ENCODE data around the gene GRB7. TPM values are rescaled to one million over a fixed set of nuclear protein-coding genes. Genes with fewer than 3 reads are reported as not detected.

The GRB7 gene
- polyA plus RNA-seq, 1 donor (not counting 4 experiments of a cell fraction or from before 2014, with no cell fraction given) = 4.2 TPM

DNA sequence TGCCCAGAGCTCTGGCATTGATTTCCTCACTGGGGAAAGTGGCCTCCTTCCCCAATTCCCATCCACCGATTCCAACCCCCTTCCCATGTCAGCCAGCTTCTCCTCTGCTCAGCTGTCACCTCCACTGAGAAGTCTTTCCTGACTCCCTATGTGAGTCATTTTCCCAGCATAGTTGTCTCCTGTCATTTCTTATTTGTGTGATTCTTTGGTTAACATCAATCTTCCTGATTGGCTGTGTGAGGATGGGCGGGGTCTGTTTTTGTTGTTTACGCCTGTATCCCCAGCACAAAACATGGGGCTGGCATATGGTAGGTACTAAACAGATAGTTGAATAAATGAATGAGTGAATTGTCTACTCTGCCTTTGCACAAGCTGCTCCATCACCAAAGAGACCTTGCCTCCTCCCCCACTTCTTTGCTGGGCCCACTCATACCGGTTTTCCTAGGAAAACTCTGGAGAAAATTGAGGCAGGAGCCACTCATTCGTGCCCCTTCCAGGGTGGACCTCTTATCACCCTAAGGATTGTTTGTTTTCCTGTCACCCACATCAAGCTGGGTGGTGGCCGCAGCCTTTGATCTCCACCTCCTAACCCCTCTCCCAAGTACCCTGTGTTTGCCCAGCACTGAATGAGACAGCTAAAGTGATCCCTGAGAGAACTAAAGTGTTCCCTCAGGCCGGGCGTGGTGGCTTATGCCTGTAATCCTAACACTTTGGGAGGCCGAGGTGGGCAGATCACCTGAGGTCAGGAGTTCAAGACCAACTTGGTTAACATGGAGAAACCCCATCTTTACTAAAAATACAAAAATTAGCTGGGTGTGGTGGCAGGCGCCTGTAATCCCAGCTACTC lies 1.2 kb upstream of the GRB7 start:
- H3K9me3 ChIP-seq (ENCODE audit: control insufficient read depth, low read depth, low read length) = no peaks in the 10 kb centered on the region
- H2AFZ ChIP-seq (ENCODE audit: control insufficient read depth, low read length) = no peak overlapping the region
- H3K36me3 ChIP-seq (ENCODE audit: control insufficient read depth in 2 of 2, extremely low read depth in 1 of 2, insufficient read depth in 2 of 2, low read length in 2 of 2) = no peaks in the 10 kb centered on the region
- H3K79me2 ChIP-seq (ENCODE audit: control insufficient read depth, insufficient read depth, low read length) = no peaks in the 10 kb centered on the region
- H4K20me1 ChIP-seq (ENCODE audit: control insufficient read depth, extremely low read depth, insufficient read depth, low read length) = no peaks in the 10 kb centered on the region
- H3K4me1 ChIP-seq (ENCODE audit: control insufficient read depth, extremely low read depth, insufficient read depth, low read length) = peaks cover 23% of the 10 kb centered on the region
- DNase-seq (ENCODE audit: low read depth, low spot score) = no peak
- FAIRE-seq = peak; percentile 29
- H3K9me1 ChIP-seq (ENCODE audit: control insufficient read depth, extremely low read depth, insufficient read depth, low read length) = no peaks in the 10 kb centered on the region
- H3K4me2 ChIP-seq (ENCODE audit: control insufficient read depth, extremely low read depth, insufficient read depth, low read depth, low read length) = no peak overlapping the region
- no peak overlapping the region for H3K4me3 ChIP-seq (ENCODE audit: control insufficient read depth in 2 of 3, extremely low read depth in 1 of 3, insufficient read depth in 2 of 3, low read depth in 1 of 3, low read length in 3 of 3)
- dilution Hi-C loops (cut with MboI; ENCODE audit: extremely low pct_ligation_motif_present, low sequenced_read_pairs) = no loop called here
- H3K27me3 ChIP-seq (ENCODE audit: control insufficient read depth, extremely low read depth, insufficient read depth, low read length) = no peaks in the 10 kb centered on the region
- no peak overlapping the region for H3K27ac ChIP-seq (ENCODE audit: control insufficient read depth, insufficient read depth, low read length)
- H3K9ac ChIP-seq (ENCODE audit: control insufficient read depth, extremely low read depth, insufficient read depth, low read length) = no peak overlapping the region
- no peak for TF ChIP-seq EZH2 (IDR thresholded peaks at IDR 0.05; ENCODE audit: low read length)
- TF ChIP-seq, protein P1, sequence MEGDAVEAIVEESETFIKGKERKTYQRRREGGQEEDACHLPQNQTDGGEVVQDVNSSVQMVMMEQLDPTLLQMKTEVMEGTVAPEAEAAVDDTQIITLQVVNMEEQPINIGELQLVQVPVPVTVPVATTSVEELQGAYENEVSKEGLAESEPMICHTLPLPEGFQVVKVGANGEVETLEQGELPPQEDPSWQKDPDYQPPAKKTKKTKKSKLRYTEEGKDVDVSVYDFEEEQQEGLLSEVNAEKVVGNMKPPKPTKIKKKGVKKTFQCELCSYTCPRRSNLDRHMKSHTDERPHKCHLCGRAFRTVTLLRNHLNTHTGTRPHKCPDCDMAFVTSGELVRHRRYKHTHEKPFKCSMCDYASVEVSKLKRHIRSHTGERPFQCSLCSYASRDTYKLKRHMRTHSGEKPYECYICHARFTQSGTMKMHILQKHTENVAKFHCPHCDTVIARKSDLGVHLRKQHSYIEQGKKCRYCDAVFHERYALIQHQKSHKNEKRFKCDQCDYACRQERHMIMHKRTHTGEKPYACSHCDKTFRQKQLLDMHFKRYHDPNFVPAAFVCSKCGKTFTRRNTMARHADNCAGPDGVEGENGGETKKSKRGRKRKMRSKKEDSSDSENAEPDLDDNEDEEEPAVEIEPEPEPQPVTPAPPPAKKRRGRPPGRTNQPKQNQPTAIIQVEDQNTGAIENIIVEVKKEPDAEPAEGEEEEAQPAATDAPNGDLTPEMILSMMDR (optimal IDR thresholded peaks at IDR 0.05 in 1 of 3, IDR thresholded peaks at IDR 0.05 in 1 of 3, conservative IDR thresholded peaks at IDR 0.05 in 1 of 3; ENCODE audit: extremely low read depth in 1 of 3, insufficient read depth in 2 of 3, low read length in 3 of 3) = no peak

DNA sequence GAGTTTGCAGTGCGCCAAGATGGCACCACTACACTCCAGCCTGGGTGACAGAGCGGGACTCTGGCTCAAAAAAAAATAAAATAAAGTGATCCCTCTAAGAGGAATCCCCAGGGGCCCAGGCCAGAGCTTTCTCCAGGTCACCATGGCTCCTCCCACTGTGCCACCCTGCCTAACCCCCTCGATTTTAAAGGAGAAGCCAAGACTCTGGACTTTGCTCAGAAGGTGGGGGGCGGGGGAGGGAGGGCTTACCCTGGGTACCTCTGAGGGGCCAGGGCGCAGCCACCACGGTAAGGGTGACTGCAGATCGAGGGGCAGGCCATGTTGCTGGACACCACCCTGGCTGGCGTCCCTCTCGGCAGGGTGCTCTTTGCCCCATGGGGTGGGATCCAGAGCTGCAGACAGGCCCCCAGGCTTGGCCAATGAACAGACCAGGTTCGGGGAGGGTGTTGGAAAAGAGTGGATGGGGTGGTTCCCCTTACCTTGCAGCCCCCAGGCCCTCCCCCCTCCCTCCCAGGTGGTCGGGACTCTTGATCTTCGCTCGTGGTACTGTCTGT lies 455 bp upstream of the GRB7 start:
- Histone ChIP-seq H3K36me3 (ENCODE audit: control insufficient read depth in 2 of 2, extremely low read depth in 1 of 2, insufficient read depth in 2 of 2, low read length in 2 of 2) (peaks cover 0 to 2% of the 10 kb centered on the region in 2 experiments), H4K20me1 (ENCODE audit: control insufficient read depth, extremely low read depth, insufficient read depth, low read length) (no peaks in the 10 kb centered on the region), H3K4me1 (ENCODE audit: control insufficient read depth, extremely low read depth, insufficient read depth, low read length) (peaks cover 28% of the 10 kb centered on the region), H2AFZ (ENCODE audit: control insufficient read depth, low read length) (no peak overlapping the region), H3K9me3 (ENCODE audit: control insufficient read depth, low read depth, low read length) (no peaks in the 10 kb centered on the region), H3K4me3 (ENCODE audit: control insufficient read depth in 2 of 3, extremely low read depth in 1 of 3, insufficient read depth in 2 of 3, low read depth in 1 of 3, low read length in 3 of 3) (peak overlapping the region in 2 of 3 experiments; percentile 73 to 89), H3K27me3 (ENCODE audit: control insufficient read depth, extremely low read depth, insufficient read depth, low read length) (no peaks in the 10 kb centered on the region), H3K27ac (ENCODE audit: control insufficient read depth, insufficient read depth, low read length) (no peak overlapping the region), H3K4me2 (ENCODE audit: control insufficient read depth, extremely low read depth, insufficient read depth, low read depth, low read length) (peak overlapping the region; percentile 93), H3K9ac (ENCODE audit: control insufficient read depth, extremely low read depth, insufficient read depth, low read length) (no peak overlapping the region), H3K79me2 (ENCODE audit: control insufficient read depth, insufficient read depth, low read length) (no peaks in the 10 kb centered on the region), H3K9me1 (ENCODE audit: control insufficient read depth, extremely low read depth, insufficient read depth, low read length) (no peaks in the 10 kb centered on the region)
- FAIRE-seq (no peak), DNase-seq (ENCODE audit: low read depth, low spot score) (no peak)
- TF ChIP-seq EZH2 (IDR thresholded peaks at IDR 0.05; ENCODE audit: low read length) = no peak
- TF ChIP-seq, protein P1 (optimal IDR thresholded peaks at IDR 0.05 in 1 of 3, IDR thresholded peaks at IDR 0.05 in 1 of 3, conservative IDR thresholded peaks at IDR 0.05 in 1 of 3; ENCODE audit: extremely low read depth in 1 of 3, insufficient read depth in 2 of 3, low read length in 3 of 3) = no peak
- dilution Hi-C loops (cut with MboI; ENCODE audit: extremely low pct_ligation_motif_present, low sequenced_read_pairs) = no loop called here
